SHP77 treated with DMSO at 0.1 percent for 48 hours (cell line): ENCODE measurements around the gene HOXA13.

Source experiments
- DNase-seq: peaks from one replicate; lab custom pipeline; 2025; lab: John Stamatoyannopoulos, UW

HOXA13 gene

GRCh38 chr7:27199849-27200760, at the start of gene HOXA13:
Gene HOXA13 (minus strand): TSS chr7:27200091. CDS start chr7:27200077, 14 bp downstream.
- DNase-seq, result no peak

DNA sequence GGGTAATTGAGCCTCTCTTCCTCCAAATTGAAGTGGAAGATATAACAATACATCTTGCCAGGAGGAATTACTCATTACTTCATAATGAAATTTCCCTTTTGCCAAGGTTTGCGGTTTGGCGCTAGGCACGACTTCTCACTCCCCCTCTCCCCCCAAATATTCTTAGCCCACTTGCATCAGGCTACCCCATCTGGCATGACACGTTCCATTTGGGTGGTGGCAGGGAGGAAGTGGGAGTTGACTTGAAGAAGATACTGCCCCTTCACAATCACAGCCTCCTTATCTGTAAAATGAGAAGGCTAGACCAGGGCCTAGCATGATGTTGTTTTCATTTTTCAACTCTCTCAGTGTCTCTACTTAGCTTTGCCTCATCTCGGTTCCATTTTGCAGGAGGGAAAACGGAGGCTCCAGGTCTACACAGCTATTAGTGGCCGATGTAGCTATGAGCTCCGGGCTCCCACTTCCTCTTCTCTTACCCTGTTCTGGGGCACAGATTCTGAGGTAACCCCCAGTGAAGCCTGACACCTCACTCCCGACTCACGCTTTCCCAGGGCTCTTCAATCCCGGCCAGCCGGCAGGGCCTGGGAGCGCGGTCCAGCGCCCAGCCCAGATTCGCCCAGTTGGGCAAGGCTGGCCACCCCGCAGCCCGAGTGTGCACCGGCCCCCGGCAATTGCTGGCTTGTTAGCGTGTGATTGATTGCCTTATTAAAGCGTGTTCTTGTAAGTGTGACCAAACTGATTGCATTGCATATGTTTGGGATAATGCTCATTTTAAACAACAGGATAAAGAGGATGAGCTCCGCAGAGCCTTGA, 49.2 kb upstream of the HOXA13 start:
- DNase-seq, result no peak

DNA sequence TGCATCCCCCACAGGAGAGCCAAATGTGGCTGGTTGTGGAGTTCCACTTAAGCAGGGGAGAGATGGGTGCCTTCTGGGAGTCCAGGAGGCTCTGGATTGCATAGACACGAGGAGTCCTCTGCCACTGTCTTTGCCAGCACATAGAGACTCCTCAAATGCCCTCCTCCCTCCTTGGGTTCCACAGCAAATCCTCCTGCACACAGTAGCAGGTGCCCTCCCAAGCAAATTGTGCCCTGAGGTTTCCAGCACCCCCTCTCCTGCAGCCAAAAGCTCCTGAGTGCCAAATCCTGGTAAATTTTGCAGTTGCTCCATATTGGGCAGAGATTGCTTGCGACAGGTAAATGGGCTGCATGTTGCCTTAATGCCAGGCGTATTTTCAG, 48.5 kb upstream of the HOXA13 start:
- no peak for DNase-seq

DNA sequence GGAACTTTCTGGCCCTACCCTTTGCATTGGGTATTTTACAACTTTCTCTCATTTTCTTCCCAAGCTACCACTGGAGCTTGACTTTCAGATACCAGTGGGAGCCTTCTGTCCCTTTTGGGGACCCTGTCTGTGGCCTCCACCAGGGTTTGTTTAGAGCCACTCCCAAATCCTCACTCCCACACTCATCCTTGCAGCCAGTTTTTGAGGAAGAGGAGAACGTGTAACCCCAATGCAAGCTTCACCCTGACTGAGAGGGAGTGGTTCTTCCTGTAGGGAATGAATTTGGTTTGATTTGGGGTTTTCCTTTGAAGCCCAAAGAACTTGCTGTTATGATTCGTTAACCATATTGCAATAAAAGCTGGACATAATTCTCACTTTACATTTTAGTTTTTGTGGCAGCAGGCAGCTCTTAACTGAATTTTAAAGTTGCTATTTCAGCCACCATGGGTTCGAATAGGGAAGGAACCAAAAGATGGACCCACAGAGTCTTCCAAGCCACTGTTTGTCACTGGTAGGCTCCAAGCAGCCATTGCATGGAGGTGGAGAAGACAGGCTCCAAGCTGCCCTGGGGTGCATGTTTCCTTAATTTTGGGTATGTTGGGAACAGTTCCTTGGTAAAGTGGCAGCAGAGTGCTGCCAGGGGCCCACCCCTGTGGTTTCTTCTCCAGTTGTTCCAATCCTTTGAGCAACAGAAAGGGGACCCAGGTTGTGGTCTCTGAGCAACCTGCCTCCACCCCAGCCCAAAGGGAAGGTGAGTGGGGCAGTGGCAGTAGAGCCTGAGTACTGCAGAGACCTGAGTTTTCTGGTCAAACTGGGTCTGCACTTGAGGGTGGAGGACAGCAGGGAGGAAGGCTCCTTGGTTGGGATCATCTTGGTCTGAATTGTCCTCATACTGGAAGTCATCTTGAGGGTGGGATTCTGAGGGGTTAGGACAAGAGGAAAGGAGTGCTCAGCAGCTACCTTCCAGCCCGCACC, 47.8 kb upstream of the HOXA13 start:
- no peak for DNase-seq

GRCh38 chr7:27247000-27247399, 47.1 kb upstream of the HOXA13 start:
- DNase-seq, result no peak

GRCh38 chr7:27245798-27246691, 46.2 kb upstream of the HOXA13 start:
- DNase-seq, result no peak

GRCh38 chr7:27245124-27245797, 45.4 kb upstream of the HOXA13 start:
- no peak for DNase-seq

DNA sequence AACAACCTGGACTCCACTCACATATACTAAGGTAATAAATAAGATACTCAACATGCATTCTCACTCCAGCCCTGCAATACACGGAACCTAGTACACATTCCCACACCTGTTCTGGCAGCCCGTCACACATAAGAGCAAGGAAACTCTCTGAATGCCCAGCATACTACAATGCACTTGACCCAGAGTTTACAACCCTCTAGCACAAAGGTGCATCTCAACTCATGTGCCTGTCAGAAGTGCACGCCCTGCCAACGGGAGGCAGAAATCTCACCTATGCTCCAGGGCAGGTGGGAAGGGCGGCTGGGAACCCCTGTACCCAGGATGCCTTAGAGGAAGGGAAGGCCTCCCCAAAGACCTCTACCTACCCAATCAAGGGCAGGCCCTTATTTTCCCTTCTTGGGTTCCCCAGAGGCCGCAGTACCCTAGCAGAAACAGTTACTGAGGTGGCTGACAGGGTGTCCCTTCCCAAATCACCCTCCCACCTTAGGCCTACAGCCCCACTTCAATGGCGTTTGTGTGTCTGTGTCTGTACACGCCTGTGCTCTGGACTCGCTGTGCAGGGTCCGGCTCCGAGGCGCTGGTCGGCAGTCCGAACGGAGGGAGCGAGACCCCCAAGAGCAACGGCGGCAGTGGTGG, 44.7 kb upstream of the HOXA13 start:
- no peak for DNase-seq

DNA sequence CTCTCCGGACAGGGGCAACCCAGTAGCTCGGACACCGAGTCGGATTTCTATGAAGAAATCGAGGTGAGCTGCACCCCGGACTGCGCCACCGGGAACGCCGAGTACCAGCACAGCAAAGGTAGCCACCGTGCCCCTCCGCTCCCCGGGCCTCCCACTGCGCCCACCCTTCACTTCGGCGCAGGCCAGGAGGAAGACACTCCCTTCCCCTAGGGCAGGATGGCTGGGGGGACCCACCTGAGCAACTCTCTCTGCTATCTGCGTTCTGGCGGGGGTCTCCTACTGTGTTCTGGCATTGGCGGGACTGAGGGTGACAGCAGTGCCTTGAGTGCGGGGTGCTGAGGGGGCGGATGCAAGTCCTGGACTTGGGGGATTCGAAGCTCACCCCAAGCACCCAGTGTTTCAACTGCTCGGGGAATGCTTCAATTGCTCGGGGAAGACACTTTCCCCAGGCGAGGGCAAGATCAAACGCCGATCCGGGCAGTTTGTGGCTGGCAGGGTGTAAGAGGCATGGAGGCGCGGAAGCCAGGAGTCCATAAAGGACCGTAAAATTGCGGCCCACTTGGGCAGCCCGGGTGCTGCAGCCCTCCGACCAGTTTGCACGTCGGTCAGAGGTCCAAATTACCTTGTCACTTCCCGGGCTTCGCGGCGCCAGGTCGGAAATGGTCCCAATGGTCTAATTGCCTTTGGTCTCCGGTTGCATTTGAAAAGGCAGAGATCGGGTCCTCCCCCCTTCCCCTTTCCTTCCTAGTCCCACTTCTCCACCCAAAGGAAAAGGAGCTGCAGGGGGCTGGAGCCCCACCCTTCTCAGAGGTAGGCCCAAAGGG, 43.7 kb upstream of the HOXA13 start:
- no peak for DNase-seq

GRCh38 chr7:27242555-27243339, 42.9 kb upstream of the HOXA13 start, which contains the start of gene EVX1:
Gene EVX1 (plus strand): TSS chr7:27242802. CDS start chr7:27243031, 229 bp downstream.
- no peak for DNase-seq

DNA sequence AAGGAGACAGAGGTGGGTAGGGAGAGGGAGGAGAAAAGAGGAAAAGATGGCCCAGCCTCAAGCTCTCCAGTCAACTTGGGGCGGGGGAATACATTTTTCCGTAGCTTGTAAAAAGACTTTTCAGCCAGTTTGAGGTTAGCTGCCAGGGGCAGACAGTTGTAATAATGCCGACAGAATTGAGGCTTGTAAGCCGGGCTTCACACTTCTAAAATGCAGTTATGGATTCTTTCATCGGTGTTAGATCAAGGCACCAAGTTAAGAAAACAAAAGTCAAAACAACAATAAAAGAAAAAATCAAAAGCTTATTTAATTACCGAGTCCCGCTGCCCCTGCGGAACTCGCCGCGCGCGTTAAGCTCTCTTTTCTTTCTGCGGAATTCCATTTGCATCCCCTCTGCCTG, 42.3 kb upstream of the HOXA13 start:
- DNase-seq, result no peak

DNA sequence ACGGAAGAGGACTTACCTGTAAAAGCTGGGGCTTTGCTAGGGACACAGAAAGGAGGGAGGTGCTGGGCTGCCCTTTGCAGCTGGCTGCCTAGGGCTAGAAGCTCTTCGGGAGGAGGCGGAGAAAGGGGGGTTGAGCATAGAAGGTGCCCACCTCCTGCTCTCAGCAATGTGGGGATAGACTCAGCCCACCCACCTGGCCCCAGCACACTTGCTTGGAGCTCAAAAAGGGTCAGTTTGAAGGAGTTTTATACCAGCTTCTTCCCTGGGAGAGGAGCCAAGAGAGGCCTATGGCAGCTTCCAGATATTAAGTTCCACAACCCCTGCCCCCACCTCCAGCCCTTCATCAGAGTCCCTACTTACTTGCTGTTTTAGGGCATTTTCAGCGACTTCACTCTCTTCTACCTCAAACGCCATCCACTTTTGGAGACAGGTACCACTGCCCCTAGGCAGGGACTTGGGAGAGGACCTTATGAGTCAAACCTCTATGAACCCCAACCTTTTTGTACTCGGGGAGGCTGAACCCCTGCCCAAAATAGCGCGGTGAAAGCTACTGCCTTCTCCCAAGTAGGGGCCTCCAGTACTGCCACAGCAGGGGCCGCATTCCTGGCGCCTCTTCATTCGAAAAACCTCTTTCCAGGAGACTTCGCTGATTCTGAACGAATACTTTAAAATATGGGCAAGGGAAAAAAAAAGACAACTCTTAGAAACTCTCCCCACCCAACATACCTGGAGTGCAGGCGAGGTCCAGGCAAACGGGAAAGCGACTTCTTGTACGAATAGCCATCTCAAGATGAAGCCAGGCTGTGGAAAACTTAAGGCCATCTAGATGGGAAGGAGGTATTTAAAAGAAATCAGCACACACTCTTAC, 41.5 kb upstream of the HOXA13 start:
- no peak for DNase-seq

DNA sequence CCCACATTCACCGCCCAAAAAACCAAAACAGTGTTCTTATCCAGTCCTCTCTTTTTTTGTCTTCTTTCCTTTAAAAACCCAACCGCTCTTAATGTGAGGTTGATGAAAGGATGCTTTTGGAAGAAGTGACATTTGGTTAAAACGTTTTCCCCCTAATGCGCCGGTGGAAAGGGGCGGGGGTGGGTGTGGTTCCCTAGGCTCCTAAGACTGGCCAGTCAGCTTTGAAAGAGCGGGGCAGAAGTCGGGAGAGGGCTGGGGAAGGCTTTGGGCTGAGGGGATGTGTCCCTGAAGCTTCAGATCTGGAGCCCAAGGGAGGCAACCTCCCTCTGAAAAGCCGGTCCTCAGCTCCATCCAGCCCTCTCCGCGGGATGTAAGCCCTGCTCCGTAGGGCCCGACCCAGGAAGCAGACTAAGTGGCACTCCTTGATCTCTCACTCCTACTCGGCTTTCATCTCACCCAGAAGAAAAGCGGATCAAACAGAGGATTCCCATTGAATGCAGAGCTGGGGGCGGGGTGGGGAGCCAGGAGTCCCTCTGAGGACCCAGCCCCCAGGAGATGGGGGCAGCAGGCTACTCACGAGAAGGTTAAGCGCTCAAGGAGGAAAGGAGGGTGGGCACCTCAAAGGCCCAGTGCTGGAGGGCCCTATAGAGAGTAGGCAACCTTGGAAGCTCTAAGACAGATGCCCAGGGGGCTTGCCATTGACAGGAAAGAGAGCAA, 40.3 kb upstream of the HOXA13 start:
- DNase-seq, result no peak

- no peak for DNase-seq
These were observed 39.6 kb upstream of the HOXA13 start for GRCh38 chr7:27239387-27240014.

DNA sequence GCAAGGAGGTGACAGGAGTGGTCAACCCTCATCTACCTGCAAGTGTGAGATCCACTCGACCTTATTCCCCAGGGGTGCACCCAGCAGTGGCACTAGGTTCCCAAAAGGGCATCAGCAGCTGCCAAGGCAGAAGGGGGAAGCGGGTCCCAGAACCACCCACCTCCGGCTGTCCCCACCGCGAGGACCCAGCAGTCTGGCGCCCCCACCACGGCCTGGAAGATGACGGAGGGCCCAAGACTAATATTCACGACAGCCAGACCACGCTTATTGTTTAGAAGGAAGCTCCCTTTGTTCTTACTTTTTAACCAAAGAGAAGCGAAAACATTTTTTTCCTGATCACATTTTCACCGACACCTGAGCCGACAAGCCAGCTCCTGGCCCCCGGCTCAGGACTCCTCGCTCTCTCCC, 39.1 kb upstream of the HOXA13 start:
- no peak for DNase-seq
